Pons (tissue), 1 donor: ENCODE measurements around the gene FAF1.
"Not testable (repeated sequence)": the region's sequence is repeated elsewhere in the genome, so short reads cannot be mapped to it uniquely, and the experiment has no call there.

Experiments used
- DNase-seq: peaks from one replicate; pipeline ENCODE4 v3.0.0-alpha.2; 2016; ENCODE audit warnings: low spot score

FAF1 gene

GRCh38 chr1:50553921-50554320, 406.1 kb downstream of the FAF1 start:
- DNase-seq, result no peak

DNA sequence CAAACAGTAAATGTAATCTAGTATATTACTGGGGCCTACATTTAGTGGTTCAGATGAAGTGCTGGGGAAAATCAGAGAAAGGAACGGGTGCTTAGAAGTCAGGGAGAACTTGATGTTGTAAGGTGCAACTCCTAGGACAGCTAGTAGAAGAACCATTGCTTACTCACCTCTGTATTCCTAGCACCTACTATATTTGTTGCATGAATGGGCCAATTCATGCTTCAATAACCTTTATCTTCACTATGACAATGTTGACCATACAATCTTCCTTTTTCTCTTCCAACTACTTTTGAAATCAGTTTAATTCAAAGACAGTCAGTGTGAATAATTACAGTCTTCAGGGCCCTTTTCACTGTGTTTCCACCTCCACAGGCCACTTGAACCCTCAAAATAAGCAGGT, 411.8 kb downstream of the FAF1 start:
- DNase-seq, result no peak

GRCh38 chr1:50542362-50542761, 417.7 kb downstream of the FAF1 start:
- no peak for DNase-seq

- DNase-seq, result no peak
Observed at GRCh38 chr1:50538476-50538875, 421.6 kb downstream of the FAF1 start.

DNA sequence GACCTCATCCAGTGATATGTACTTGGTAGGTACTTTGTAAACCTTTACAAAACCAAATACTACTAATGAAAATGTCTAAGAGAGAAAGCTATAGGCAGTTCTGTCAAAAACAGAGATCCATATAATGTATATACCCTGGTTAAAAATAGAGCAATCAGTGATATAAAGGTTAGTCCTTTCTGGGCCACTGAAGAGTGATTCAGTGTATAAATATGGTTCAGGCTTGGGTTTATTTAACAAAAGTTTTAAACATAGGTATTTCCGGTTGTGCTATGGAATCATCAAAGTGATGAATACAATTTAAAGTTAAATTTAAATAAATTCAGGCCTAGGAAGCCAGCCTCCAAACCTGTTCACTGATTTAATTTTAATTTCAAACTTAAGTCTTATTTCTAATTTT, 428.5 kb downstream of the FAF1 start:
- no peak for DNase-seq

GRCh38 chr1:50531027-50531426, 429.0 kb downstream of the FAF1 start:
- no peak for DNase-seq

- no peak for DNase-seq
Observed at GRCh38 chr1:50529510-50529909, 430.6 kb downstream of the FAF1 start.

DNA sequence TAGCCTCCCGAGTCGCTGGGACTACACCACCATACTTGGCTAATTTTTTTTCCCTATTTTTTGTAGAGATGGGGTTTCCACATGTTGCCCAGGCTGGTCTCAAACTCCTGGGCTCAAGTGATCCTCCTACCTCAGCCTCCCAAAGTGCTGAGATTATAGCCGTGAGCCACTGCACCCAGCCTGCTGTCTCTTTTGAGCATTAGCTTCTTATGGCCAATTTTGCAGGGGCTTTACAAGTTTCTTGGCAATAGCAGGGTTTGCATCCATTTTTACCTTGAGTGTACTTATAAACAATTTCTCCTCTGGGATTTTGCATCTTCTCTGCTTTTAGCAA, 432.1 kb downstream of the FAF1 start:
- not testable (repeated sequence) for DNase-seq

DNA sequence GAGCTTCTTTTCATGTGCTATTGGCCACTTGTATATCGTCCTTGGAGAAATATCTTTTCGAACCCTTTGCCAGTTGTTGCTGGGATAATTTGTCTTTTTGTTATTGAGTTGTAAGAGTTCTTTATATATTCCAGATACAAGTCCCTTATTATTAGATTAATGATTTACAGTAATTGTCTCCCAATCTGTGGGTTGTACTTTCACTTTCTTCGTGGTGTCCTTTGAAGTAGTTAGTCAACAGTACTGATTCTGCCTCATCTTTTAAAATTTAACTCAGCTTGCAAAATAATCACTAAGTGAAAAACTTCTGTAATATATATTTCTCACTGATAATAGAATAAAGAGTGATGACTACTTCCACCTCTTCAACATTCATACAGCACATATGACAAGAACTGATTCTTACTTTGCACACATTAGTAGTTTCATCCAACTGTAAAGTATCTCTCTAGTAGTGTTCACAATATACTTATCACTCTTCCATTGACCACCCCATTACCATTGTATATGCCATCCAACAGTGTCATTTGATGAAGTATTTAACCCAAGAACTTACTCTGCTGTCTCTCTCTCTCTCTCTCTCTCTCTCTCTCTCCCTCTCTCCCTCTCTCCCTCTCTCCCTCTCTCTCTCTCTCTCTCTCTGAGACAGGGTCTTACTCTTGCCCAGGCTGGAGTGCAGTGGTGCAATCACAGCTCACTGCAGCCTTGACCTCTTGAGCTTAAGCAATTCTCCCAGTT, 432.6 kb downstream of the FAF1 start:
- DNase-seq, result no peak

DNA sequence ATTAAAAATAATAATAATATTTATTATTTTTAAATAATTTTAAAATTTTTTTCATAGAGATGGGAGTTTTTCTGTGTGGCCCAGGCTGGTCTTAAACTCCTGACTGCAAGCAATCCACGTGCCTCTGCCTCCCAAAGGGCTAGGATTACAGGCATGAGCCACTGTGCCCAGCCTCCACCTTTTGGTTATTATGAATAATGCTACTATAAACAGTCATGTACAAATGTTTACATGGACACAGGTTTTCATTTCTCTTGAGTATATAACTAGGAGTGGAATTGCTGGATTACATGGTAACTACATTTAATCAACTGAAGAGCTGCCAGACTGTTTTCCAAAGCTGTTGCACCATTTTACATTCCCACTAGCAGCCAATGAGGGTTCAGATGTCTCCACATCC, 433.6 kb downstream of the FAF1 start:
- no peak for DNase-seq

DNA sequence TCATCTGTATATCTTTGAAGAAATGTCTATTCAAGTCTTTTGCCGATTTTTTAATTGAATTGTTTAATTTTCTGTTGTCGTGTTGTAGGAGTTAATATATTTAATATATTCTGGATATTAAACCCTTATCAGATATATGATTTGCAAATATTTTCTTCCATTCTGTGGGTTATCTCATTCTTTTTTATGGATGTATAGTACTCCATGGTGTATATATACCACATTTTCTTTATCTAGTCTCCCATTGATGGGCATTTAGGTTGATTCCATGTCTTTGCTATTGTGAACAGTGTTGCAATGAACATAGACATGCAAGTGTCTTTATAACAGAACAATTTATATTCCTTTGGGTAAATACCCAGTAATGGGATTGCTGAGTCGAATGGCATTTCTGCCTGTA, 436.5 kb downstream of the FAF1 start:
- no peak for DNase-seq

- no peak for DNase-seq
Observed at GRCh38 chr1:50522691-50523342, 437.2 kb downstream of the FAF1 start.

- no peak for DNase-seq
Observed at GRCh38 chr1:50521703-50522102, 438.4 kb downstream of the FAF1 start.

DNA sequence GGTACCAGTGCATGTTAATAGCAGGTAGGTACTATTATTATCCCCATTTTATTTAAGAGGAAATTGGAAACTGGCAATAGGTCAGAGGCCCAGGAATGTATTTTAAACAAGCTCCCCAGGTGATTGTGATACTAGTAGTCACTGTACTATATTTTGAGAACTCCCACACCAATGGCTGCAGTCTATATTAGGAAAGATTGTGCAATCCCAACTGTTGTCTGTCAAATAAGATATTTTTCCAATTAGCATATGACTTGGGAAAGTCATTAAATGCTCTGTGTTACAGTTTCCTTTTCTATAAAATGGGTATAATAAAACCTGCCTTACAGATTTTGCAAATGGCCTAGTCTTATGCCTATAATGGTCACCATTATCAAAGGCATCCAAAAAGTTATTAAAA, 442.6 kb downstream of the FAF1 start:
- DNase-seq, result no peak

GRCh38 chr1:50516056-50516455, 444.0 kb downstream of the FAF1 start:
- no peak for DNase-seq

DNA sequence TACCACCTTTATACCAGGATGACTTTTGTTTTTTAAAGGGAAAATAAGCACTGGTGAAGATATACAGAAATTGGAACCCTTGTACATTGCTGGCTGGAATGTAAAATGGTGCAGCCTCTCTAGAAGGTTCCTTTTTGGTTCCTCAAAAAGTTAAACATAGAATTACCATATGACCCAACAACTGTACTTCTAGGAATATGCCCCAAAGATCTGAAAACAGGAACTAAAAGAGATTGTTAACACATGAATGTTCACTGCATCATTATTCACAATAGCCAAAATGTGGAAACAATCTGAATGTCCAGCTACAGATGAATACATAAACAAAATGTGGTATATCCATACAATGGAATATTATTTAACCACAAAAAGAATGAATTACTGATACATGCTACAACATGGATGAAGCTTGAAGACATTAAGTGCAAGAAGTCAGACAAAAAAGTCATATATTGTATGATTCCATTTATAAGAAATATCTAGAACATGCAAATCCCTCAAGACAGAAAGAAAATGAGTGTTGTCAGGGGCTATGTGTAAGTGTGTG, 452.0 kb downstream of the FAF1 start:
- no peak for DNase-seq

GRCh38 chr1:50505427-50505826, 454.6 kb downstream of the FAF1 start:
- DNase-seq, result no peak

DNA sequence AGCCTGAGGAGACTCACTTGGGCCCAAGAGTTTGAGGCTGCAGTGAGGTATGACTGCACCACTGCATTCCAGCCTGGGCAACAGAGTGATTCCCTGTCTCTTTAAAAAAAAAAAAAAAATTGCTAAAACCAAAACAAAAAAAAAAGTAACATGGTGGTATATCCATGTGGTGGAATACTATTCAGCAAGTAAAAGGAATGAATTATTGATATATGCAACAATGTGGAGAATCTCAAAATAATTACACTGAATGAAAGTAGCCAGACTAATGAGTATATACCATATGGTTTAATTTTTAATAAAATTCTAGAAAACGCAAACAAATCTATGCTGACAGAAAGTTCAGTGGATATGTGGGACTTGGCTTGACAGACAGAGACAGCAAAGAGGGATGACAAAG, 456.6 kb downstream of the FAF1 start:
- DNase-seq, result no peak

GRCh38 chr1:50502147-50502546, 457.9 kb downstream of the FAF1 start:
- DNase-seq, result no peak

DNA sequence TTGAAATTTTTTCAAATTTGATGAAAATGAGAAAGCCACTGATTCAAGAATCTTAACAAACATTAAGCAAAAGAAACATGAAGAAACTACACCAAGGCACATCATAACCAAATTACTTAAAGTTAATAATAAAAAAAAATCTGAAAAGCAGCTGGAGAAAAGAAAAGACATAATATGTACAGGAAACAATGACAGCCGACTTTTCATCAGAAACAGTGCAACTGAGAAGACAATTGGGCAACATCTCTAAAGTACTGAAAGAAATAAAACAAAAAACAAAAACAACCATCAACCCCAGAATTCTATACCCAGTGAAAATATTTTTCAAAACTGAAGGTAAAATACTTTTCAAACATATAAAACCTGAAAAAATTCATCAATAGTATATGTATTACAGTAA, 463.1 kb downstream of the FAF1 start:
- no peak for DNase-seq

DNA sequence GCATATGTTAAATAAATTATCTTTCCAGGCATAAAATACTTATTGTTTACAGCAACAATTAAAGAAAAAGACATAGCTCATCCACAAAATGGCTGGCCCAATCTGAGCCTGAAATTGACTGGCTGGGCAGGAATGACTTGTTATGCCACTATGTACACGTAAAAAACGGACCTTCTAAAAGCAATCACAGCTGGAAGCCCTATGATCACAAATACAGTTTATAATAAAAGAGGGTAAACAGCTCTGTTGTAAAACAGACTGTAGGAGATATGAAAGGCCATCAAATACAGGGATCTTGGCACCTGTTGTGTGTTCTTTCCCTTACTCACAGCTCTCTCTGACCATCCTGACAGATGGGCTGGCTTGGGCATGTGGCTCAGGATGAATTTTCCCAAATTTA, 466.4 kb downstream of the FAF1 start:
- no peak for DNase-seq

- DNase-seq, result no peak
Observed at GRCh38 chr1:50492142-50492541, 467.9 kb downstream of the FAF1 start.

- DNase-seq, result no peak
Observed at GRCh38 chr1:50491142-50491541, 468.9 kb downstream of the FAF1 start.

DNA sequence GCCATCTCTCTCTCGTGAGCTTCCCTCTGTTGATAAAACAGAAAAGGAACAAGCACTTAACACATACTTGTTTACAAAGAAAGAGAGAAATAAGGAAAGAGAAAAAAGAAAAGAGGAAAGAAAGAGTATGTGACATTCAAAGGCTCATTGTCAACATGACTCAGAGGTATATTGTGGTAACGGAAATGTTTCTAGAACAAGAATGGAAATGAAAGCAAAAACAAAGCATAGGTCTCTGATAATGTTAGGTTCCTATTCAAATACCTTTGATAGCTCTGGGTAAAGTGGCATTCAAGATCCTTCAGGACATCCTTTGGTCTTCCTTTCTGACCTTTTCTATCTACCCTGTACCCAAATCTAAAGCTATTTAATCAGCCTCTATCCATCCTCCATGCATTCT, 469.4 kb downstream of the FAF1 start:
- DNase-seq, result no peak
